GM12892 (cell line): ENCODE data around the gene TTC33.

ENCODE experiments used
- POLR2A ChIP-seq: IDR thresholded peaks from 2 replicates; pipeline ENCODE4 v1.6.1; 2011; ENCODE audit warnings: low read depth, low read length, control low read depth
- POLR2AphosphoS5 ChIP-seq: IDR thresholded peaks from 2 replicates; pipeline ENCODE4 v1.6.1; 2011; ENCODE audit warnings: low read depth, low read length, control low read depth
- TAF1 ChIP-seq: IDR thresholded peaks from 2 replicates; pipeline ENCODE4 v1.6.1; 2011; ENCODE audit warnings: low read depth, mild to moderate bottlenecking, control low read depth, low read length, borderline replicate concordance

DNA sequence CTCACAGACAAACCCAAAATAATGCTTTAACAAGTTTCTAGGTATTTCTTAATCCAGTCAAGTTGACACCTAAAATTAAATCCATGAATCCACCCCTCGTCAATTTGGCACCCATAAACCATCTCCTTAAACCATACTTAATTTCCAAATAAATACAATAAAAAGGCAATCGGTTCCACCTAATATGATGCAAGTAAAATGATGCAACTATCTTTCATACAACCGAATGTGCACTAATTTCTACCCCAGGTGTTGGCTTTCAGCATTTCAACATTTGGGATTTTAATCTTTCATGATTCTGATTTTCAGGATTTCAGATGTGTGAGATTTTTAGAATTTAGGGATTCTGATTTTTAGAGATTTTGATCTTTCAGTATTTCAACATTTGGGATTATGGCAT is 25.1 kb upstream of the TTC33 start:
- TF ChIP-seq POLR2A: no peak
- no peak for TF ChIP-seq POLR2AphosphoS5
- TF ChIP-seq TAF1: no peak
